Right atrium auricular region (tissue), 2 donors: Measurements from ENCODE around the gene KLF13. TPM values are rescaled to one million over a fixed set of nuclear protein-coding genes. Genes with fewer than 3 reads are reported as not detected.

Experiments used
- DNase-seq: peaks from one replicate; pipeline ENCODE4 v3.0.0-alpha.2; 2019; ENCODE audit warnings: low spot score
- H3K27ac ChIP-seq, 2 donors: fragments of 200-600 bp; sonication (generic); 1 replicate in 1 of 2; 2 replicates in 1 of 2; pipeline ENCODE4 v1.5.1; 2016 to 2019
- H3K27me3 ChIP-seq, 2 donors: fragments of 200-600 bp; sonication (generic); one replicate each; pipeline versions ENCODE4 v1.5.1 to v1.6.0; 2017 to 2019
- H3K36me3 ChIP-seq: fragments of 200-600 bp; sonication (generic); one replicate; pipeline ENCODE4 v1.5.1; 2016
- H3K4me1 ChIP-seq, 2 donors: fragments of 200-600 bp; sonication (generic); one replicate each; pipeline versions ENCODE4 v1.5.1 to v1.6.0; 2017 to 2019
- H3K4me3 ChIP-seq, 2 donors: fragments of 200-600 bp; sonication (generic); 1 replicate in 1 of 2; 2 replicates in 1 of 2; pipeline ENCODE4 v1.5.1; 2017 to 2019; ENCODE audit warnings: mild to moderate bottlenecking in 1 of 2, moderate library complexity in 1 of 2
- H3K9me3 ChIP-seq, 2 donors: fragments of 200-600 bp; sonication (generic); one replicate each; pipeline ENCODE4 v1.5.1; 2019
- total RNA-seq, 2 donors: library from RNA; depleted of rRNA; stranded (reverse); fragments of >200 nt; gene quantifications; one replicate each; pipeline ENCODE4 v1.1.0, GENCODE V29; 2016
- TF ChIP-seq, protein P1 (sequence below), 2 donors: fragments of 200-600 bp; sonication (generic); IDR thresholded peaks; one replicate each; pipeline ENCODE4 v1.5.1; 2019; ENCODE audit warnings: antibody characterized with exemption in 2 of 2

The KLF13 gene
- total RNA-seq, 2 donors from 2014 or later = 52.8 to 54.6 TPM

DNA sequence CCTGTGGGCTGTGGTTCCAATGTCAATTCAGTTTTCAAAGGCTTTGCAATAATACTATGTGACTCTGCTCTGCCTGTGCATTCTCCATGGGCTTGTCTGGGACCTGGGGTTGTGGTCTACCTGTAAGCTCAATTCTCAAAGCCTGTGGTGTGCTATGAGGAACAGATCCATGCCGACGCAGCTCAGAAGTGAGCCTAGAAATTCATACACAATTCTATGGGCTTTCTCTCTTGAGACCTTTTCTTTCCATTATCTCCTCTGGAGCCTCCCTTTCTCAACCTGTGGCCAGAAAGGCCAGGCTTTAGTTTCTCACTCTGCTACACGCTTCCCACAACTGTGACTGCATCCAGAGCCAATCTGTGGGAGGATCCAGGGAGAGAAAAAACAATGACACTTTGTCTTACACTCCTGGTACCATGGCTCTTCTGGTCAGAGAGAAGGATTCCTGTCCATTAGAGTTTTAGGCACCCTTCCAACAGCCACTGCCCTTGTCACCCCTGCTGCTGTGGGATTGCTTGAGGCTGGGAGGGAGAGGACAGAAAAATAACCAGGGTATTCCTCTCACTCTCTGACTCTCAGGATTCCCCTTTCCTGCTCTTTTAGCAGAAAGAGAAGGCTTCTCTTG lies 34.1 kb upstream of the KLF13 start:
- no peaks in the 10 kb centered on the region for H3K36me3 ChIP-seq
- H3K9me3 ChIP-seq = no peaks in the 10 kb centered on the region
- no peak overlapping the region for H3K4me3 ChIP-seq
- no peak for DNase-seq
- TF ChIP-seq, protein P1, sequence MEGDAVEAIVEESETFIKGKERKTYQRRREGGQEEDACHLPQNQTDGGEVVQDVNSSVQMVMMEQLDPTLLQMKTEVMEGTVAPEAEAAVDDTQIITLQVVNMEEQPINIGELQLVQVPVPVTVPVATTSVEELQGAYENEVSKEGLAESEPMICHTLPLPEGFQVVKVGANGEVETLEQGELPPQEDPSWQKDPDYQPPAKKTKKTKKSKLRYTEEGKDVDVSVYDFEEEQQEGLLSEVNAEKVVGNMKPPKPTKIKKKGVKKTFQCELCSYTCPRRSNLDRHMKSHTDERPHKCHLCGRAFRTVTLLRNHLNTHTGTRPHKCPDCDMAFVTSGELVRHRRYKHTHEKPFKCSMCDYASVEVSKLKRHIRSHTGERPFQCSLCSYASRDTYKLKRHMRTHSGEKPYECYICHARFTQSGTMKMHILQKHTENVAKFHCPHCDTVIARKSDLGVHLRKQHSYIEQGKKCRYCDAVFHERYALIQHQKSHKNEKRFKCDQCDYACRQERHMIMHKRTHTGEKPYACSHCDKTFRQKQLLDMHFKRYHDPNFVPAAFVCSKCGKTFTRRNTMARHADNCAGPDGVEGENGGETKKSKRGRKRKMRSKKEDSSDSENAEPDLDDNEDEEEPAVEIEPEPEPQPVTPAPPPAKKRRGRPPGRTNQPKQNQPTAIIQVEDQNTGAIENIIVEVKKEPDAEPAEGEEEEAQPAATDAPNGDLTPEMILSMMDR (IDR thresholded peaks at IDR 0.05) = no peak
- no peaks in the 10 kb centered on the region for H3K27me3 ChIP-seq
- H3K27ac ChIP-seq = no peak overlapping the region
- peaks cover 0 to 6% of the 10 kb centered on the region in 2 donors for H3K4me1 ChIP-seq

DNA sequence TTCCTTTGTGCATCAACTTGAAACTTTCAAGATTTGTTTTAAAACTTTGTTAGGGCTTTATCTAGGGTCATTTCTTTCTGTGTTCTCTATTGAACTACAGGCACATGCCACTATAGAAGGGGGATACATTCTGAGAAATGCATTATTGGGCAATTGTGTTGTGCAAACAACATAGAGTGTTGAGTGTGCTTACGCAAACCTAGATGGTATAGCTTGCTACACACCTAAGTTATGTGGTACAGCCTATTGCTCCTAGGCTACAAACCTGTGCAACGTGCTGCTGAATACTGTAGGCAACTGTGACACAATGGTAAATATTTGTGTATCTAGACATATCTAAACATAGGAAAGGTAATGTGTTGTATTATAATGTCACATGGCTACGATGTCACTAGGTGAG lies 33.0 kb upstream of the KLF13 start:
- H3K4me3 ChIP-seq = no peak overlapping the region
- DNase-seq = no peak

DNA sequence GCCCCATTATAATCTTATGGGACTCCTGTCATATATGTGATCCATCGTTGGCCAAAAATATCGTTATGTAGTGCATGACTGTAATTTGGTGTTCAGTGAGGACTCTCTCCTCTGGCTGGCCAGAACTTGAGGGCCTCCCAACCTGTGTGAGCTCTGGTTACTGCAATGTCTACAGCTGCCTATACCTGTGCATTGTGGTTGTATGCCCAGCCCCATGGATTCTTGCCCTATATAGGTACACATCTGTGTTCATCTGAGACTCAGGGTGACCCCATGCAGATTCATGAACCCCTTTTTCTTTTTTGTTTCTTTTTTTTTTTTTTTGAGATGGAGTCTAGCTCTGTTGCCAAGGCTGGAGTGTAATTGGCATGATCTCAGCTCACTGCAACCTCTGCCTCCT lies 32.6 kb upstream of the KLF13 start:
- H3K4me1 ChIP-seq = peaks cover 0 to 6% of the 10 kb centered on the region in 2 donors
- H3K27me3 ChIP-seq = no peaks in the 10 kb centered on the region
- no peak overlapping the region for H3K4me3 ChIP-seq
- no peak for DNase-seq
- no peak overlapping the region for H3K27ac ChIP-seq
- no peaks in the 10 kb centered on the region for H3K9me3 ChIP-seq
- H3K36me3 ChIP-seq = no peaks in the 10 kb centered on the region
- TF ChIP-seq, protein P1 (IDR thresholded peaks at IDR 0.05) = no peak

More for the DNA sequence above, 33.0 kb upstream of the KLF13 start:
- Histone ChIP-seq H3K27ac (no peak overlapping the region), H3K4me1 (peaks cover 0 to 6% of the 10 kb centered on the region in 2 donors), H3K27me3 (no peaks in the 10 kb centered on the region), H3K36me3 (no peaks in the 10 kb centered on the region), H3K9me3 (no peaks in the 10 kb centered on the region)
- TF ChIP-seq, protein P1 (IDR thresholded peaks at IDR 0.05) = no peak

DNA sequence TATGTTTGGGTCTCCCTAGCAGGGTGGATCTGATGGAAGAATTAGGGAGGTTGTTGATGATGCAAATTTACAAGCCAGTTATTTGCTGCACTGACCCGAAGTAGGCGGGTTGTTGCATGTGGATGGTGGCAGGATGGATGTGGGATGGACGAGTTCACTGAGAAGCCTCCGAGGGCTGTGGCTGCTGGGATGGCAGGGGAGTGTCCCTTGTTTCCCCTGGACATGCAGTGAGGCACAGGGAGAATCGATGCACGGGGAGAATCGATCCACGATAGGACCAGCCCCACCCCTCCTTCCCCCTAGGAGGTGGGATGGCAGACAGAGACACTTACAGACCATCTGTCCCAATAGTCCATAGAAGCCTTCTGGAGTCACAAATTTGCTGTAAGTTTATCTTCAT lies 31.0 kb upstream of the KLF13 start:
- Histone ChIP-seq H3K9me3 (no peaks in the 10 kb centered on the region), H3K4me3 (no peak overlapping the region), H3K27me3 (no peaks in the 10 kb centered on the region), H3K27ac (no peak overlapping the region), H3K4me1 (peaks cover 0 to 17% of the 10 kb centered on the region in 2 donors), H3K36me3 (no peaks in the 10 kb centered on the region)
- peak; percentile 47 for DNase-seq
- TF ChIP-seq, protein P1 (IDR thresholded peaks at IDR 0.05) = no peak

DNA sequence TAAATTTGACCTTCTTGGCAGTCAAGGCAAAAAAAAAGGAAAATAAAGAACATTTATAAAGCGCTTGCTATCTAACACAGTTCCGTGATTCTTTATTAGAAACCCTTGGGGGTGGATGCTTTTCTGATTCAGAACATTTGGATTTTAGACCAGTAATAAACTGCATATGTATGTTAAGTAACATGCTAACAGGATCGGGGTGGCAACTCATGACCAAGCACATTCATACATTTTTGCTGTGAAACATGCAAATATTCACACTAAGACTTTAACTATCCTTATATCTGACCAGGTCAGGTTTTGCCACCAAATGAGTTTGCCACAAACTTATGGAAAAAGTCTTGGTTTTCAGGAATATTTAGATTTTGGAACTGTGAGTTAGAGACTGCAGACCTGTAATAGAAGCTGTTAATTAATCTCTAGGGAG lies 30.4 kb upstream of the KLF13 start:
- peaks cover 0 to 22% of the 10 kb centered on the region in 2 donors for H3K4me1 ChIP-seq
- no peaks in the 10 kb centered on the region for H3K27me3 ChIP-seq
- DNase-seq = no peak
- H3K36me3 ChIP-seq = no peaks in the 10 kb centered on the region
- H3K4me3 ChIP-seq = no peak overlapping the region
- no peaks in the 10 kb centered on the region for H3K9me3 ChIP-seq
- TF ChIP-seq, protein P1 (IDR thresholded peaks at IDR 0.05) = no peak
- H3K27ac ChIP-seq = no peak overlapping the region
